ENCODE measurements around the gene ZNF638. TPM values are rescaled to one million over a fixed set of nuclear protein-coding genes. Genes with fewer than 3 reads are reported as not detected.
A peak's percentile ranks its signal among the peaks of the same experiment; 100 is the strongest.

ZNF638 gene
- total and polyA plus RNA-seq, 2 of the 4 experiments (the other 2 are of a cell fraction), result 46.4 to 129 TPM

DNA sequence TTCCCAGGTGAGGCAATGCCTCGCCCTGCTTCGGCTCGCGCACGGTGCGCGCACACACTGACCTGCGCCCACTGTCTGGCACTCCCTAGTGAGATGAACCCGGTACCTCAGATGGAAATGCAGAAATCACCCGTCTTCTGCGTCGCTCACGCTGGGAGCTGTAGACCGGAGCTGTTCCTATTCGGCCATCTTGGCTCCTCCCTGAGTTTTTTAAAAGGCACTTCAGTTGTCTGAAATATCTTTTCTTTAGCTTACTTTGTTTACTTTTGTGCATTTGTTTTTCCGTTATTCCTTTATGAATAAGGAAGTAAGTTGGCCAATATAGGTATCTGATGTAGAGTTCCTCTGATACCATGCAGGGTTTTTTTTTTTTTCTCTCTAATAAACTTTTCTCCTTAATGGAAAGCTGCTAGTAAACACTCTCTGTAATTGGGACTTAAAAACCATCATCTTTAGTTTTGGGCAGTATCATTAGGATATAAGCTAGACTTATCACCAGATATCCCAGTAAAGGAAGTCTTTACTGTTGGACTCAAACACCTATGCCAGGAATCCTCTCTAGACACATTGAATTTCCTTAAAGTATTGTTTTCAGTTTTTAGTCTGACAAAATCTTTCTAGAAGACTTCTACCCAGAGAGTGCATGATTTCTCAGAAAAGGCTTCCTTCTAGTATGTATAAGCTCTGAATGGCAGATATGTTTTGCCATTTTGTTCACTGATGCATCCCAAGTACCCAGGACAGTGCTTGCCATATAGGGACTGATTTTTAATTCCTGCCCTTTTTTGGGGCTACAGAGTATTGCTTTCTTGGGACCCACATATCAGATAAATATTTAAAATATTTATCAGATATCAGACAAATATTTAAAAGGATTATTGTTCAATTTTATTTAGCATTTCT lies 86.0 kb downstream of the ZNF638 start (continued):
- no peak for TF ChIP-seq USF2 (IDR thresholded peaks at IDR 0.05; ENCODE audit: low read depth, low read length)

- WGBS, 2 experiments (ENCODE audit: extremely low coverage in 2 of 2, insufficient read length in 1 of 2), result no CpG with 5 or more reads among the region's 4 CpGs
- Histone ChIP-seq H2AFZ (replicated peaks; ENCODE audit: low read length, poor library complexity) (no peak overlapping the region), H4K8ac (ENCODE audit: low read depth in 2 of 2, low read length in 2 of 2) (no peak overlapping the region), H2BK20ac (ENCODE audit: low read depth, low read length) (no peak overlapping the region), H3K79me1 (ENCODE audit: low read depth in 1 of 2, low read length in 2 of 2) (peaks cover 0 to 3% of the 10 kb centered on the region in 2 experiments), H3K9me3 (ENCODE audit: control insufficient read depth, insufficient read depth, low read length) (no peaks in the 10 kb centered on the region), H3K27ac (ENCODE audit: insufficient read depth, low read length) (no peak overlapping the region), H3K36me3 (ENCODE audit: control insufficient read depth, insufficient read depth, low read length) (peaks cover 9% of the 10 kb centered on the region), H3K9me1 (ENCODE audit: insufficient read depth, low read length) (no peaks in the 10 kb centered on the region), H2AK5ac (ENCODE audit: low read depth, low read length) (no peak overlapping the region), H4K5ac (ENCODE audit: low read depth, low read length) (no peak overlapping the region), H3K4me1 (ENCODE audit: control insufficient read depth, insufficient read depth, low read length) (no peaks in the 10 kb centered on the region; the same call in 1 of the 2 replicates), H2BK120ac (ENCODE audit: low read depth, low read length) (no peak overlapping the region), H2BK5ac (ENCODE audit: low read depth, low read length, poor library complexity, severe bottlenecking) (no peak overlapping the region), H3K27me3 (ENCODE audit: control insufficient read depth, insufficient read depth, low read length) (no peaks in the 10 kb centered on the region), H3K9ac (ENCODE audit: low read depth, low read length) (no peak overlapping the region), H2BK15ac (ENCODE audit: low read depth, low read length) (no peak overlapping the region), H3K56ac (ENCODE audit: extremely low read depth, insufficient read depth, low read length) (no peak overlapping the region), H4K20me1 (ENCODE audit: insufficient read depth, low read length) (no peaks in the 10 kb centered on the region), H3K23ac (ENCODE audit: low read depth, low read length) (no peak overlapping the region), H4K91ac (ENCODE audit: insufficient read depth, low read depth, low read length) (no peak overlapping the region), H3K4ac (ENCODE audit: low read depth, low read length) (no peak overlapping the region), H3K4me3 (ENCODE audit: insufficient read depth, low read depth, low read length) (no peak overlapping the region), H3K18ac (ENCODE audit: low read depth, low read length) (no peak overlapping the region), H3K4me2 (ENCODE audit: low read depth, low read length) (no peak overlapping the region), H2AK9ac (replicated peaks; ENCODE audit: low read depth, low read length, poor library complexity) (no peak overlapping the region), H3K14ac (replicated peaks; ENCODE audit: low read depth, low read length) (no peak overlapping the region)
- DNase-seq, result no peak
- ChIA-PET POLR2A (ENCODE audit: unreplicated experiment) (no interaction called here), CTCF (no interaction called here)
- dilution Hi-C loops (cut with HindIII; ENCODE audit: low sequenced_read_pairs, unreplicated experiment) (no loop called here), in situ Hi-C loops (cut with MboI; ENCODE audit: low sequenced_read_pairs) (no loop called here), intact Hi-C loops (cut with micrococcal nuclease) (no loop called here)
- no TSS peak for BruUV-seq (replicated peaks)
- TF ChIP-seq CEBPB (IDR thresholded peaks at IDR 0.05; ENCODE audit: low read depth, low read length), result no peak
- peak; percentile 60 for TF ChIP-seq MAFK (IDR thresholded peaks at IDR 0.05; ENCODE audit: low read depth, low read length)
- TF ChIP-seq FOS (IDR thresholded peaks at IDR 0.05; ENCODE audit: low read depth, low read length), result no peak
- no peak for TF ChIP-seq BHLHE40 (IDR thresholded peaks at IDR 0.05; ENCODE audit: low read depth, low read length)
- no peak for ATAC-seq (ENCODE audit: low read depth)
Observed at GRCh38 chr2:71419145-71419544, 87.6 kb downstream of the ZNF638 start.

Data from IMR-90 (cell line).